DMS 273 (cell line): ENCODE data around the gene PRKAG1.

ENCODE experiments used
- DNase-seq: peaks from one replicate; lab custom pipeline; 2025; ENCODE audit not compliant: unreplicated experiment; lab: John Stamatoyannopoulos, UW

The PRKAG1 gene

GRCh38 chr12:49032679-49033447 is 14.3 kb upstream of the PRKAG1 start:
- no peak for DNase-seq

- no peak for DNase-seq
These were observed 13.7 kb upstream of the PRKAG1 start for GRCh38 chr12:49032276-49032675.

- DNase-seq, result no peak
These were observed 13.1 kb upstream of the PRKAG1 start for GRCh38 chr12:49031573-49032161.

GRCh38 chr12:49030714-49031572 is 12.4 kb upstream of the PRKAG1 start:
- no peak for DNase-seq

DNA sequence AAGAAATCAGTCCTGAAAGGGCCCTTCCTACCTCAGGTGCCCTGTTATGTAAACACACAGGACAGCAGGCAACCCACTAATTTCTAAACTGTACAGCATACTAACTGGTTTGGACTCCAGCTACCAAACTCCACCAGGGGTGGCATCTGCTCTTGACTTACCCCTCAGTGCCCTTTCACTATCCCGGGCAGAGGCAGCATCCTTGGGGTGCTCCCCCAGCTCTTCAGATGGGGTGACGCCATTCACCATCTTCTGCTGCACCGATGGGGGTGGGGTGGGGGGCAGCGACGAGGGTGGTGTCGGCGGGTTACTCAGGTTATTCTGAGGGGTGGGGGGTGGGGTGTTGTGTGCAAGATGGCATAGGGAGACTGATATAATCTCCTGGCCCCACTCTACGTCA is 11.5 kb upstream of the PRKAG1 start:
- no peak for DNase-seq

DNA sequence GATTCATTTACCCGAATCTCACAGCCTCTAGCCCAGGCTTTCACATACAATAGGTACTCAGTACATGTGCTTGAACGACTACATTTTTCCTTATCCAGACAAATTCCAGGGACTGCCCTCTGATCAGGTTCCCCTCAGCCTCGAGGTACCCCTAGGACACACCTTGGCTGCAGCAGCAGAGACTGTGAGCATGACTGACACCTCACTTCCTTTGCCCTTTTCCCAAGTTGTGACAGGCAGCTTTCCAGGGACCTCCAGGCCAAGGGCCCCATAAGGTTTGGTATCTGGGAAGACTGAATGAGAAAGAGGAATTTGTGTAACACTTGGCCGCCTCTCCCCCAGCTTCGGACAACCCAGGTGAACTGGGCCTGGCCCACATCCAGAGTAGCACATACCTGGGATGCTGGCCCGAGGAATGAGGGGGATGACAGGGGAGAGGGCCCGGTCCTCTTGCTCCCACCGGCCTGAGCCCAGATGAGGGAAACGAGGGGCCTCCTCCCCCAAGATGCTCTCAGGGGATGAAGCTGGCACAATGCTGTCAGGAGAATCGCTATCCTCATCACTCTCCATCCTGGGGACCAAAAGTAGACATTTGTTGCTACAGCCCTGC is 10.2 kb upstream of the PRKAG1 start:
- no peak for DNase-seq

- DNase-seq, result no peak
These were observed 9.4 kb upstream of the PRKAG1 start for GRCh38 chr12:49027846-49028555.

GRCh38 chr12:49026678-49027480 is 8.3 kb upstream of the PRKAG1 start:
- no peak for DNase-seq

GRCh38 chr12:49026101-49026500 is 7.5 kb upstream of the PRKAG1 start:
- no peak for DNase-seq

- no peak for DNase-seq
These were observed 6.9 kb upstream of the PRKAG1 start for GRCh38 chr12:49025463-49025862.

DNA sequence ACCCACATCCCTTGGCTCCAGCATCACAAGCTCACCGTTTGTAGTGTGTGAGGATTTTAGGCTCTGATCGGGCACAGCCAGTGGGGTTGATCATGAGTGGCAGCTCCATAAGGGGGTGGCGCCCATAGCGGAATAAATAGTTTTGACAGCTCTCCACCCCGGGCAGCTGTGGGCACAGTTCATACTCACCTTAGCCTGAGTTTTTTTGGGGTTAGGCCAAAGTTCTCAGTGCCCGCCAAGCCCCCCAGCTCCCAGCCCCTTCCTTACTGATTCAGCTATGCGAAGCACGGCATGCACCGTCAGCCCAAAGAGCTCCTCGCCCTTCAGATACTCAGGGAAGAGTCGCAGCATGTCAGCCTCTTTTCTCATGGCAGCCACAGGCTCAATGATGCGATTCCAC is 6.0 kb upstream of the PRKAG1 start:
- no peak for DNase-seq

- DNase-seq, result no peak
These were observed 5.2 kb upstream of the PRKAG1 start for GRCh38 chr12:49023812-49024211.

- no peak for DNase-seq
These were observed 4.1 kb upstream of the PRKAG1 start for GRCh38 chr12:49022558-49023178.

GRCh38 chr12:49021292-49021915 is 2.8 kb upstream of the PRKAG1 start:
- no peak for DNase-seq

DNA sequence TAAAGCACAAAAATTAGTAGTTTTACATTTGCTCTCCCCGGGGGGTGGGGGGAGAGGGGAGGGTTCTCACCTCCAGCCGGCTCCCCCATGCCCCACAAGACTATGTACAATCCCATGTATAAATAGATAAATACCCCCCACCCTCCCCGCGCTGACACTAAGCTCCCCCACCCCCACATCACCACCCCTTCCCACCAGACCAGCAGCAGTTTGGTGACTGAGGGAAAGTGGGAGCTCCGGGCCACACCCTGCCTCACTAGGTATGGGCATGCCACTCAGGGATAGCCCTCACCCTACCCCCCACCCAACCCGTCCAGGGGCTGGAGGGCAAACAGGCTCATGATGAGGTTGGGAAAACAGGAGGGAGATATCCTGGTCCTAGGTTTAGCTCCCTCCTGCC is 1.9 kb upstream of the PRKAG1 start:
- DNase-seq, result no peak

GRCh38 chr12:49019443-49020324 is 1.1 kb upstream of the PRKAG1 start:
- peak; percentile 69 for DNase-seq

DNA sequence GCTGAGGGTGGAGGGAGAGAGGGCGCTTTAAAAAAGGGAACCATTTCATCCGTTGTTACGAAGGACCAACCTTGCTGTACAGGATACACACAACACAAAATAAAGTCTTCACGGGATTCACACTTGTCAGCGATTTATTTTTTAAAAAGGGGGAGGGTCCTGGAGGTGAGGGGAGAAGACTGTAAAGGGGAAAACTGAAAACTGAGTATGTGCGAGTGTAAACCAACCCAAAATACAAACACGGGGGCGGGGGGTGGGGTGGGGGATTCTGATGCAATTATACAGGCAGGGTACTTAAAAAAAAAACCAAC is 499 bp upstream of the PRKAG1 start:
- DNase-seq, result no peak

- peak; percentile 64 for DNase-seq
These were observed 700 bp downstream of the PRKAG1 start for GRCh38 chr12:49017891-49018260.
